HG03575 (cell line): ENCODE measurements around the gene BTNL8.

ENCODE experiments used
- ATAC-seq: cut with Tn5 transposase; IDR thresholded peaks from one replicate; pipeline ENCODE4 v1.9.1; 2021; ENCODE audit not compliant: unreplicated experiment, insufficient number of reproducible peaks, low FRiP score; ENCODE audit errors: extremely low read depth

BTNL8 gene

DNA sequence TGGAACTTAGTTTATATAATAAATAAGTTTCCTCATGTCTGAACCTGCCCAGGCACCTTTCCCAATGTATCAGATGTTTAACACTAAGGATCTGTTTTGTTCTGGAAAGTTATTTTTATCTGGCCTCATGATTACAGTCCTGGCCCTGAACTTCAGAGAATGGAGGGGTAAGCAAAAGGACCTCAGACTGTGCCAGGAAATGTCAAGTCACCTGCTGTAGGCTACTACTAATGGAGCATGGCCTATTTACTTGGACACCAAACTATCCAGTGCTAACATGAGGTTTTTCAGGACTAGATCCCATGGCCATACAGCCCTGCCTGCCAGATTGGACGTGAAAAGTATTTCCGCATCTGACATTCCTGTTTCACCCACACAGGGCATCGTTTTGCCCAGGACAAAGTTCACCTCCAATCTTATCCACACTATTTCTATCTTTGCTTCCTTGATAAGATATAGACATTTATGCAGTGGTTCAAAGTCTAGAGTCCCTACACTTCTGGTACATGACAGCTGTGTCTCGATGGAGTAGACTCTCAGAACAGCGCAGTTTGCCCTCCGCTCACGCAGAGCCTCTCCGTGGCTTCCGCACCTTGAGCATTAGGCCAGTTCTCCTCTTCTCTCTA is at the start of gene BTNL8:
TSS of gene BTNL8 (plus strand) at position 539 of the 626 bp plus-strand sequence. CDS start 152 bp downstream, outside the sequence.
- ATAC-seq = no peak

GRCh38 chr5:180849827-180850226 is 49.1 kb upstream of the BTNL8 start:
- no peak for ATAC-seq

GRCh38 chr5:180850434-180851078 is 48.4 kb upstream of the BTNL8 start:
- ATAC-seq = no peak

DNA sequence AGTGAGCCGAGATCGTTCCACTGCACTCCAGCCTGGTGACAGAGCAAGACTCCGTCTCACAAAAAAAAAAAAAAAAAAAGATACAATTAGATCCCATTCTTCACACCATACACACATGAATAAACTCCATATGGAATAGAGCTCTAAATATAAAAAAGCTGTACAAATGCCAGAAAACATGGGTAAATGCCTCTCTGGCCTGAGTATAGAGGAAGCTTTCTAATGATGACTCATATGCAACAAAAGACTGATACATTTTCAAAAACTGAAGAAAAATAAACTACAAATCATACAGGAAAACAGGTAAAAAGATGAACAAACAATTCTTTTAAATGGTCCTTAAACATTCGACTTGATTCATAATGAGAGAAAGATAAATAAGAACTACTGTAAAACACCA is 46.5 kb upstream of the BTNL8 start:
- ATAC-seq = no peak

GRCh38 chr5:180853121-180853847 is 45.7 kb upstream of the BTNL8 start:
- no peak for ATAC-seq

DNA sequence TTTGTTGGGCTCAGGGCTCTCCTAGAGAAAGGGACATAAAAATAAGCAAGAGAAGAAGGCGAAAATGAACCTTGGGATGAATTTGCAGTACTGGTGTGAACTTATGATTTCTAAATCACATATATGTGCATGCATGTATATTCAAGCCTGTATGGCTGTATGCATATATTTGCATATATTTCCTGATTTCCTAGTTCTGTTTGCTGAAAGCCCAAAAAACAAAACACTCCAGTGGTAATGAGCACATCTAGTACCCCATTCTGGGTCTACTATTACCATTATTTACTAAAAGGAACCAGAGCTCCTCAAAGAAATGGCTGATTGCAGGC is 45.1 kb upstream of the BTNL8 start:
- ATAC-seq = no peak

DNA sequence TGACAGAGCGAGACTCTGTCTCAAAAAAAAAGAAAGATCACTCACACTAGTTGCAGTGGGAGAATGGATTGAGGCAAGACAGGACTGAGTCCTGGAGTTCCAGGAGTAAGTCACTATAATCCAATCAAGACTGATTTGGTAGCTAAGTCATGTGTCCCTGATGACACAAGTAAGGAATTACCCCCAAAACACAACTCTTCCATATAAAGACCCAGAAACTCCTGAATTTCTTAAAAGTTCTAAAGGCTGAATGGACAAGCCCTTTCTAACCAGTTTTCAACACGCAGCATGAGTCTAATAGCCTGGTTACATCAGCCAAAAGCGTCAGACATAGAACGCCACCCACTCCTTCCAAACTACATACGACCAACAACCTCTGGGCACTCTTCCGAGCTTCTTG is 40.4 kb upstream of the BTNL8 start:
- ATAC-seq = no peak

GRCh38 chr5:180860273-180860886 is 38.6 kb upstream of the BTNL8 start:
- ATAC-seq = peak; percentile 19

DNA sequence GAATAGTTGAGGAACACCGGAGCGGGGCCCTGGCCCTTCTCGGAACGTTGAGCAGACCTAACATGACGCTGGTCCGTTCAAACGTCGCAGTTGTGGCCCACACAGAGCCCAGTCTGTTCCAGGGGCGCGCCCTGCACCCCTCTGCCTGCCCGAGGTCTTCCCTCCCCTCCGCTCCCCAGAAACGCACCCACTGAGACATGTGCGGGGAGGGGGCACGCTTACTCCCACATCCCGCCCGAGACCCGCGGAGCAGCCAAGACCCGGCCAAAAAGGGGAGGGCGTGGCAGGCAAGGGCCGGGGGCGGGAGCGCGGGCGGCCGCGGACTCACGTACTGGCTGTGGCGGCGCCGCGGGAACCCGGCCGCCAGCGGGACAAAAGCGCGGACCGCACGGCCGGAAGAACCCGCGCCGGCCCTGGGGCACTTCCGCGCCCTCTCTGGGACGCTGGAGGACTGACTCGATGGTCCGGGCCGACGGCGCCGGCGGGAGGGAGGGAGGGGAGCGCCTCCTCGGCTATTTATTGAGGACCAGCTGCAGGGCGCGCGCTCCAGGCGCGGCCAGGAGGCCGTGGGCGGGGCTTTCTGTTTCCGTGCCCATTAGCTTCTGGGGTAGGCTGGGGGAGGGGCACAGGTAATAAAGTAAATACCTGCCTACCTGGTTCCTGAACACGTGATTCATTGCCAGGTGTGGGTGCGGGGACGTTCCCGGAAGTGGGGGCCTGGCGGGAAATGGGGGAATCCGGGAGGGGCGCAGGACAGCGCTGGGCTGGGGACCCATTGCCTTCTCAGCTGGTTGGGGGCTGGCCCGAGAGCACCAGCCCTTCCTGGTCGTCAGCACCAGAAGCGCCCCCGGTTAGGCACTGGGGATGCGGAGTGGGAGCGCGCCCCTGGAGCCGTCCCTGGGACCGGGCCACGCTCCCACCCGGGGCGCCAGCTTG is 37.8 kb upstream of the BTNL8 start, which contains the start of gene ZFP62:
TSS of gene ZFP62 (minus strand) at position 390 of the 936 bp plus-strand sequence. CDS start at position 333, 57 bp downstream.
- peak; percentile 29 for ATAC-seq

DNA sequence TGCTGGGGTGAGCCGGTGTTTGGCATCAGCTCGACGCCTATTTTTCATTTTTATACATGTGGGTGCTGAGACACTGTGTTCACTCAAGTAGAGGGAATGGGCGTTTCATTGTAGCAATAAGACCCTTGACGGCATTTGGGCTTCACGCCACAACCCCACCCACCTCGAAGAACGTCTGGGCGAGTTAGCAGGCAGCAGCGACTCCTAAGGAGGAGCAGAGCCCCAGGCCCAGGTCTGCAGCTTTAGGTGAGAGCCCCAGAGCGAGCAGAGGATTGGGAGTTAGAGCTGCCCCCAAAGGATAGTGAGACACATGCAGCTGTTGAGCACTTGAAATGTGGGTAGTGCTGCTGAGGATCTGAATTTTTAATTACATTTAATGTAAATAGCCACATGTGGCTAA is 36.3 kb upstream of the BTNL8 start:
- ATAC-seq = no peak

GRCh38 chr5:180865981-180866695 is 32.8 kb upstream of the BTNL8 start:
- no peak for ATAC-seq

DNA sequence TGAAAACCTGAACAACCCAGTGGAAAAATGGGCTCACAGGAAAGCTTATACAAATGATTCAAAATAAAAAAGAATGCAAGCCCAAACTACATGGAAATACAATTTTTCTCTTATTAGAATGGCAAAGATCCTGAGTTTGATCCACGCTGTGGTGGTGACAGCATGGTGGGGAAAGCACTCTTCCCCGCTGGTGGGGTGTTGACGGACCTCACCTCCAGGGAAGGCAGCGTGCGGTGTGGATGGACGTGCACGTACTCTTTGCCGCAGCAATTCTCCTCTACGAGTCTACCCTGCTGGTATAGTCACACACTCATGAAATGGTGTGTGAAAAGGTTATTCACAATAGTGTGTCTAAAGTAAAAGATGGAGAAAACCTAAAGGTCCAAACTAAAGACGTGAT is 32.0 kb upstream of the BTNL8 start:
- ATAC-seq = no peak

DNA sequence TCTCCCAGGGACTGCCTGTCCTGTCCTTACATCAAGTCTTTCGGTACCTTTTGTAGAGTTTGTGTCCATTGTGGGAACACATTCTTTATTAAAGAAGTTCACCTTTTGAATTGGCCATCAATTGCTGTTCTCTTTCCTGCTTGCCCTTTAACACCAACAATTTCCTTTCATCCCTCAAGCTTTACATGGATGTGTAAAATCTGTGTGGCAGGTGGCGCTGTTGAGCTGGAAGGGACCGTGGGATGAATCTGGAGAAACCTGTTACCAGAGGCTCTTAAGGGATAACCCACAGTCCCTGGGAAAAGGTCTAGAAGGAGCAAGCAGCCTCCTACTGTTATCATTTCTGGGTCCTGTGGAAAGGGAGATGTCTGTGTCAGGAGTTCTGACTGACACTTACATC is 30.0 kb upstream of the BTNL8 start:
- no peak for ATAC-seq

DNA sequence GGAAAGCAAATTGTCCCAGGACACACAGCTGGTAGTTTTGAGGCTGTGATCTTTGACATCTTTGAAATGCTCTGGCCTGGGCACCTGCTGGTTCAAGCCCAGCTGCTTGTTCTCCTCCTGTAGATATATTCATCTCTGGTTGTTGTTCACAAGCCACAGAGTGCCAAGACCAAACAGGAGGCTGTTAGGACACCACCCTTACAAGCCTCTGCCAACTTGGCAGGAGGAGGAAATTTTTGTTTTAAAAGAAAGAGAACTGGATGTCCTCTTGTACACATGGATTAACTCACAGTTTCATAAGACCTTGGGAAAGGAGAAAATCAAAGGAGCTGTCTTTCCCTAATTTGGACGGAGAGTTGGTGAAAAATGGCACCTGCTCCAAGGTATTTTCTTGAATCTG is 29.4 kb upstream of the BTNL8 start:
- no peak for ATAC-seq

GRCh38 chr5:180870276-180871068 is 28.5 kb upstream of the BTNL8 start:
- ATAC-seq = no peak

DNA sequence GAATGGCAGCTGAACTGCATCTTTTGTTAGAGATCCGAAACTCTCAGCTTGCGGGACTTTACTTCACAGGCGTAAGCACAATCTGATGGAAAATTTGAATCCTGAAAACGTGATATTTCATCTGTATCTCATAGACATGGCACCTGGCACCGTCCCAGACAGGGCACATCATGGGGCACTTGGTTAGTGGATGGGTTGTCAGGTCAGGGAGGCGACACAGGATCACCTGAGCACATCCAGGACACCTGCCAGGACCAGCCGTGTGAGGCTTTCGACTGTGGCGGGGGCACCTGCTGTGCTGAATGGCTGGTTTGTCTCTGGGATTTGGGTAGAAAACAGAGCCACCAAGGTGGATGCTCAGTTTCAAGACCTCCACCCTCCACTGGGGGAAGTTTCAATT is 26.5 kb upstream of the BTNL8 start:
- no peak for ATAC-seq

- no peak for ATAC-seq
Observed at GRCh38 chr5:180873615-180874520, 25.1 kb upstream of the BTNL8 start.
